Coronary artery (tissue), 2 donors: Measurements from ENCODE around the gene OR51A2.

ENCODE experiments used
- DNase-seq: peaks from one replicate; pipeline ENCODE4 v3.0.0-alpha.2; 2017; ENCODE audit warnings: low spot score
- H3K27ac ChIP-seq, 2 donors: fragments of 200-600 bp; sonication (generic); one replicate each; pipeline ENCODE4 v1.5.1; 2016 to 2019
- H3K4me3 ChIP-seq: fragments of 200-600 bp; sonication (generic); 2 replicates; pipeline ENCODE4 v1.5.1; 2016; ENCODE audit warnings: mild to moderate bottlenecking, moderate library complexity
- TF ChIP-seq, protein P1 (sequence below): fragments of 200-600 bp; sonication (generic); IDR thresholded peaks from one replicate; pipeline ENCODE4 v1.5.1; 2019; ENCODE audit warnings: antibody characterized with exemption

OR51A2 gene

GRCh38 chr11:4975436-4975835 lies 19.9 kb upstream of the OR51A2 start:
- H3K4me3 ChIP-seq, result no peak overlapping the region
- DNase-seq, result no peak
- H3K27ac ChIP-seq, result no peak overlapping the region
- TF ChIP-seq, protein P1, sequence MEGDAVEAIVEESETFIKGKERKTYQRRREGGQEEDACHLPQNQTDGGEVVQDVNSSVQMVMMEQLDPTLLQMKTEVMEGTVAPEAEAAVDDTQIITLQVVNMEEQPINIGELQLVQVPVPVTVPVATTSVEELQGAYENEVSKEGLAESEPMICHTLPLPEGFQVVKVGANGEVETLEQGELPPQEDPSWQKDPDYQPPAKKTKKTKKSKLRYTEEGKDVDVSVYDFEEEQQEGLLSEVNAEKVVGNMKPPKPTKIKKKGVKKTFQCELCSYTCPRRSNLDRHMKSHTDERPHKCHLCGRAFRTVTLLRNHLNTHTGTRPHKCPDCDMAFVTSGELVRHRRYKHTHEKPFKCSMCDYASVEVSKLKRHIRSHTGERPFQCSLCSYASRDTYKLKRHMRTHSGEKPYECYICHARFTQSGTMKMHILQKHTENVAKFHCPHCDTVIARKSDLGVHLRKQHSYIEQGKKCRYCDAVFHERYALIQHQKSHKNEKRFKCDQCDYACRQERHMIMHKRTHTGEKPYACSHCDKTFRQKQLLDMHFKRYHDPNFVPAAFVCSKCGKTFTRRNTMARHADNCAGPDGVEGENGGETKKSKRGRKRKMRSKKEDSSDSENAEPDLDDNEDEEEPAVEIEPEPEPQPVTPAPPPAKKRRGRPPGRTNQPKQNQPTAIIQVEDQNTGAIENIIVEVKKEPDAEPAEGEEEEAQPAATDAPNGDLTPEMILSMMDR, result no peak

DNA sequence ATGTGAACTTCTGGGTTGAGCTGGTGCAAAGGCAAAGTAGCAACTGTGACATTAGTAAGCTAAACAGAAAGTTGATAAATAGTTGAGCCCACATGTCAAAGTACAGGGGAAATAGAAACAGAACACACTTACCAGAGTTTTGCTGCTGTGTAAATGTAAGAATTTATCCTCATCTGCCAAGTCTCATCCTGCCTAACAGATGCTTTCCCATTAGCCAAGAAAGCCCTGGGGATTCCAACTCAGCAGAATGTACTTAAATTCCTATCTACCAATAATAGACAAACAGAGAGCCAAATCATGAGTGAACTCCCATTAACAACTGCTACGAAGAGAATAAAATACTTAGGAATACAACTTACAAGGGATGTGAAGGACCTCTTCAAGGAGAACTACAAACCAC lies 7.3 kb upstream of the OR51A2 start:
- TF ChIP-seq, protein P1, result no peak
- DNase-seq, result no peak

GRCh38 chr11:4960877-4961276 lies 5.4 kb upstream of the OR51A2 start:
- H3K27ac ChIP-seq, result no peak overlapping the region
- DNase-seq, result no peak

More for the DNA sequence above, 7.3 kb upstream of the OR51A2 start:
- no peak overlapping the region for H3K4me3 ChIP-seq
- H3K27ac ChIP-seq, result no peak overlapping the region

DNA sequence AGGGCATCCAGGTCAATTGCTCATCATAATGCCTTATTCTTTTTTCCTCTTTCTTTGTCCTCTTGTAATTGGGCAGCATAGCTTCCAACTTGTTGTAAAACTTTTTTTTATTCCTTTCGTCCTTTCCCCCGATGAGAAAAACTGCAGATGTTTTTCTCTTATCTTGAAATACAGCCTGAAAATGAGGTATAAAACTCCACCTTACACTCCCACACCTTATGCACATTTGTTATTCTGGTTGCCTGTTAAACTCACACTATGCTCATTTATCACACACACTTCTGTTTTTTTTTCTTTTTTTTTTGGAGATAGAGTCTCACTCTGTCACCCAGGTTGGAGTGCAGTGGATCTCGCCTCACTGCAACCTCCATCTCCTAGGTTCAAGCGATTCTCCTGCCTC lies 1.9 kb upstream of the OR51A2 start:
- no peak overlapping the region for H3K4me3 ChIP-seq
- TF ChIP-seq, protein P1, result no peak
- DNase-seq, result no peak
- H3K27ac ChIP-seq, result no peak overlapping the region

More at GRCh38 chr11:4960877-4961276, 5.4 kb upstream of the OR51A2 start:
- TF ChIP-seq, protein P1, result no peak
- no peak overlapping the region for H3K4me3 ChIP-seq

DNA sequence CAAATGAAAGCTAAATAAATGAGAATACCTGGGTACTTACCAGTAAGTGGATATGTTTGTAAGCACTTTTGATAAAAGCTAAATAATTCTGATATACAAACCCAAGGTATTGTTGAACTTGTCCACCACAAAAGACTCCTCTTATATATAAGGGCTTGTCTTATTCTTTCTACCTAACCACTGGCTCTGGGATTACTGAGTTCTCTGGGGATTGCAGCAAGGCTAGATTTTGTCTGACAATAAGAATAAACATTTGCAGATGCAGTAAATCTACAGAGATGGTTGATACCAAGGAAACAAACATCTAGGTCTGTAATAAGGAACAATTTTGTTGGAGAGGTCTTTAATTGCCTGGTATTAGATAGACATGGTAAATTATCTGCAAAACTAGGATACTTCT lies 8.0 kb downstream of the OR51A2 start, which contains the start of gene OR51A4:
Gene OR51A4 (minus strand): TSS at position 101 of the 400 bp plus-strand sequence. CDS start 505 bp downstream, outside the sequence.
- Histone ChIP-seq H3K4me3 (no peak within 1 kb of the TSS), H3K27ac (no peak within 1 kb of the TSS)
- TF ChIP-seq, protein P1, result no peak
- no peak for DNase-seq

DNA sequence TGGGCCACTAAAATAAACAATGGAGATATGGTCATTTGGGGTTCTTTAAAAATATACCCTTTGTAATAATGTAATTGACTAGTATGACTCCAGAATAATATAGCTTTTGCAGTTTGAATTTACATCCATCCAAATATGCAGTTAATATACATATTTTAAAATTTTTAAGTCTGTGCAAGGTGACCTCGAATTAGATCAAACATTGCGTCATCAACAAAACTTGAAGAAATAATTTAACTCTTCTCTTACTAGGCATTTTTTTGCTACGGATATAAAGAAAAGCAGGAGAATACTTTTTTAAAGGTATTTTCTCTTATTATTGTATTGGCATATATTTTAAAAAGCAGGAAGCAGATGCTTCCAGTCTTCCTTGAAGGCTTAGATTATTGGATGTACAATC lies 18.8 kb downstream of the OR51A2 start:
- TF ChIP-seq, protein P1, result no peak
- DNase-seq, result no peak
- Histone ChIP-seq H3K4me3 (no peak overlapping the region), H3K27ac (no peak overlapping the region)

DNA sequence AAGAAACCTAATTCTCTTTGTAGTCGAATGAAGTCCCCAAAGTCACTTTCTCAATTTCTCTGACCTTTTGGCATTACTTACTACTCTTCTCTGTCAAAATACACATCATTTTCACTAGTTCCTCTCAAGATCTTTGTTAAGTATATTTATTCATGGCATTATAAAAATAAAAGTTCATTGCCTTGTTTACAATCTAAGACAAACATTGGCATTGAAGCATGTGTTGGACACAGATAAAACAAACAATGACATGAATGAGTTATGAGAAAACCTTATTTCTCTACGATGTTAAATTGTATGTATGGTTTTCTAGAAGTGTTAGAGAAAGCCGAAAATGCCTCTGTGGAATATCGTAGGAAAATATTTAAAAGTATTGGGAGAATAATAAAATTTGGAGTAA lies 22.8 kb downstream of the OR51A2 start:
- DNase-seq, result no peak
- TF ChIP-seq, protein P1, result no peak
- no peak overlapping the region for H3K27ac ChIP-seq
- no peak overlapping the region for H3K4me3 ChIP-seq
